SK-N-SH treated with all-trans-retinoic acid at 6 μM for 48 hours (cell line): Measurements from ENCODE around the gene LRRFIP1.

Source experiments
- ATAC-seq: fragments of 200-7000 bp; cut with Tn5 transposase; 3 replicates; pipeline ENCODE4 v1.9.1; 2020; ENCODE audit warnings: mild to moderate bottlenecking, moderate library complexity
- ARNTL ChIP-seq: fragments of 450-650 bp; formaldehyde crosslinking; IDR thresholded peaks from 2 replicates; pipeline ENCODE4 v1.5.0; 2020; ENCODE audit warnings: low read depth, mild to moderate bottlenecking, moderate library complexity, borderline replicate concordance
- BACH2 ChIP-seq: fragments of 250-450 bp; sonication (Bioruptor Pico); IDR thresholded peaks from 2 replicates; pipeline ENCODE4 v1.9.0; 2021; ENCODE audit warnings: mild to moderate bottlenecking, borderline replicate concordance
- CREB5 ChIP-seq: fragments of 250-450 bp; sonication (Bioruptor Pico); IDR thresholded peaks from 2 replicates; pipeline ENCODE4 v1.5.1; 2020; ENCODE audit warnings: low read depth, mild to moderate bottlenecking, moderate library complexity
- CSDC2 ChIP-seq: fragments of 250-450 bp; sonication (Bioruptor Pico); IDR thresholded peaks from 2 replicates; pipeline ENCODE4 v1.5.0; 2020; ENCODE audit warnings: mild to moderate bottlenecking, moderate library complexity
- ESRRG ChIP-seq: fragments of 250-450 bp; sonication (Bioruptor Pico); IDR thresholded peaks from 2 replicates; pipeline ENCODE4 v1.6.1; 2021; ENCODE audit warnings: mild to moderate bottlenecking
- GLIS3 ChIP-seq: fragments of 250-450 bp; sonication (Bioruptor Pico); IDR thresholded peaks from 2 replicates; pipeline ENCODE4 v1.5.0; 2020; ENCODE audit warnings: mild to moderate bottlenecking, moderate library complexity
- ISL1 ChIP-seq: fragments of 250-450 bp; sonication (Bioruptor Pico); IDR thresholded peaks from 2 replicates; pipeline ENCODE4 v2.1.2; 2022; ENCODE audit warnings: mild to moderate bottlenecking, moderate library complexity
- PATZ1 ChIP-seq: fragments of 250-450 bp; sonication (Bioruptor Pico); IDR thresholded peaks from 2 replicates; pipeline ENCODE4 v1.8.0; 2020; ENCODE audit warnings: mild to moderate bottlenecking, moderate library complexity, borderline replicate concordance
- PPARA ChIP-seq: fragments of 250-450 bp; sonication (Bioruptor Pico); IDR thresholded peaks from 2 replicates; pipeline ENCODE4 v1.5.0; 2020; ENCODE audit warnings: mild to moderate bottlenecking, borderline replicate concordance
- RARB ChIP-seq: fragments of 250-450 bp; sonication (Bioruptor Pico); IDR thresholded peaks from 2 replicates; pipeline ENCODE4 v1.8.0; 2021; ENCODE audit warnings: mild to moderate bottlenecking, moderate library complexity
- SNAI2 ChIP-seq: fragments of 250-450 bp; sonication (Bioruptor Pico); IDR thresholded peaks from 2 replicates; pipeline ENCODE4 v1.5.0; 2020; ENCODE audit warnings: mild to moderate bottlenecking, moderate library complexity
- TCF4 ChIP-seq: fragments of 250-450 bp; sonication (Bioruptor Pico); IDR thresholded peaks from 2 replicates; pipeline ENCODE4 v1.8.0; 2021; ENCODE audit warnings: mild to moderate bottlenecking, moderate library complexity, borderline replicate concordance
- TOX ChIP-seq: fragments of 250-450 bp; sonication (Bioruptor Pico); IDR thresholded peaks from 2 replicates; pipeline ENCODE4 v1.8.0; 2021; ENCODE audit warnings: mild to moderate bottlenecking, moderate library complexity, borderline replicate concordance
- ZC3H10 ChIP-seq: fragments of 250-450 bp; sonication (Bioruptor Pico); IDR thresholded peaks from 2 replicates; pipeline ENCODE4 v1.5.1; 2021; ENCODE audit warnings: mild to moderate bottlenecking, moderate library complexity
- ZFP3 ChIP-seq: fragments of 250-450 bp; sonication (Bioruptor Pico); IDR thresholded peaks from 2 replicates; pipeline ENCODE4 v1.5.0; 2020; ENCODE audit warnings: mild to moderate bottlenecking, moderate library complexity
- ZFP30 ChIP-seq: fragments of 450-650 bp; formaldehyde crosslinking; IDR thresholded peaks from 2 replicates; pipeline ENCODE4 v1.5.0; 2022; ENCODE audit warnings: mild to moderate bottlenecking, moderate library complexity
- ZNF565 ChIP-seq: fragments of 450-650 bp; formaldehyde crosslinking; conservative IDR thresholded peaks from 2 replicates; pipeline ENCODE4 v1.5.0; 2020; ENCODE audit warnings: low read depth, mild to moderate bottlenecking, moderate library complexity
- ZNF70 ChIP-seq: fragments of 450-650 bp; formaldehyde crosslinking; IDR thresholded peaks from 2 replicates; pipeline ENCODE4 v1.5.0; 2020; ENCODE audit warnings: mild to moderate bottlenecking, moderate library complexity
- ZNF8 ChIP-seq: fragments of 450-650 bp; formaldehyde crosslinking; IDR thresholded peaks from 2 replicates; pipeline ENCODE4 v1.5.0; 2020; ENCODE audit warnings: mild to moderate bottlenecking, moderate library complexity
- TF ChIP-seq, protein P1 (sequence below): fragments of 250-450 bp; sonication (Bioruptor Pico); IDR thresholded peaks from 2 replicates; pipeline ENCODE4 v1.5.0; 2020; ENCODE audit warnings: mild to moderate bottlenecking, moderate library complexity
- TF ChIP-seq, protein P2 (sequence below): fragments of 250-450 bp; sonication (Bioruptor Pico); IDR thresholded peaks from 2 replicates; pipeline ENCODE4 v1.8.0; 2021; ENCODE audit warnings: low read depth, mild to moderate bottlenecking, moderate library complexity, borderline replicate concordance

The LRRFIP1 gene

GRCh38 chr2:237613679-237614078 lies 13.7 kb upstream of the LRRFIP1 start:
- TF ChIP-seq BACH2 (CRISPR knock-in tag) (no peak), ZFP3 (CRISPR knock-in tag) (no peak), ZNF565 (no peak), ZNF70 (CRISPR knock-in tag) (no peak), CREB5 (CRISPR knock-in tag) (no peak)
- TF ChIP-seq, all 23 proteins: peak for 0

GRCh38 chr2:237614151-237614720 lies 13.2 kb upstream of the LRRFIP1 start:
- no peak; the same call in 2 of the 3 replicates for ATAC-seq
- TF ChIP-seq ESRRG (CRISPR knock-in tag) (0 out of 2 replicates have a peak, but pooled peaks have one; percentile 59), ISL1 (peak; percentile 74), CSDC2 (CRISPR knock-in tag) (0 out of 2 replicates have a peak, but pooled peaks have one; percentile 66), TOX (no peak), ZFP3 (CRISPR knock-in tag) (0 out of 2 replicates have a peak, but pooled peaks have one; percentile 19), ARNTL (CRISPR knock-in tag) (no peak), TCF4 (peak; percentile 39; the same call in 1 of the 2 replicates)
- TF ChIP-seq, protein P1, sequence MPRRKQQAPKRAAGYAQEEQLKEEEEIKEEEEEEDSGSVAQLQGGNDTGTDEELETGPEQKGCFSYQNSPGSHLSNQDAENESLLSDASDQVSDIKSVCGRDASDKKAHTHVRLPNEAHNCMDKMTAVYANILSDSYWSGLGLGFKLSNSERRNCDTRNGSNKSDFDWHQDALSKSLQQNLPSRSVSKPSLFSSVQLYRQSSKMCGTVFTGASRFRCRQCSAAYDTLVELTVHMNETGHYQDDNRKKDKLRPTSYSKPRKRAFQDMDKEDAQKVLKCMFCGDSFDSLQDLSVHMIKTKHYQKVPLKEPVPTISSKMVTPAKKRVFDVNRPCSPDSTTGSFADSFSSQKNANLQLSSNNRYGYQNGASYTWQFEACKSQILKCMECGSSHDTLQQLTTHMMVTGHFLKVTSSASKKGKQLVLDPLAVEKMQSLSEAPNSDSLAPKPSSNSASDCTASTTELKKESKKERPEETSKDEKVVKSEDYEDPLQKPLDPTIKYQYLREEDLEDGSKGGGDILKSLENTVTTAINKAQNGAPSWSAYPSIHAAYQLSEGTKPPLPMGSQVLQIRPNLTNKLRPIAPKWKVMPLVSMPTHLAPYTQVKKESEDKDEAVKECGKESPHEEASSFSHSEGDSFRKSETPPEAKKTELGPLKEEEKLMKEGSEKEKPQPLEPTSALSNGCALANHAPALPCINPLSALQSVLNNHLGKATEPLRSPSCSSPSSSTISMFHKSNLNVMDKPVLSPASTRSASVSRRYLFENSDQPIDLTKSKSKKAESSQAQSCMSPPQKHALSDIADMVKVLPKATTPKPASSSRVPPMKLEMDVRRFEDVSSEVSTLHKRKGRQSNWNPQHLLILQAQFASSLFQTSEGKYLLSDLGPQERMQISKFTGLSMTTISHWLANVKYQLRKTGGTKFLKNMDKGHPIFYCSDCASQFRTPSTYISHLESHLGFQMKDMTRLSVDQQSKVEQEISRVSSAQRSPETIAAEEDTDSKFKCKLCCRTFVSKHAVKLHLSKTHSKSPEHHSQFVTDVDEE: 0 out of 2 replicates have a peak, but pooled peaks have one; percentile 31
- TF ChIP-seq, protein P2, sequence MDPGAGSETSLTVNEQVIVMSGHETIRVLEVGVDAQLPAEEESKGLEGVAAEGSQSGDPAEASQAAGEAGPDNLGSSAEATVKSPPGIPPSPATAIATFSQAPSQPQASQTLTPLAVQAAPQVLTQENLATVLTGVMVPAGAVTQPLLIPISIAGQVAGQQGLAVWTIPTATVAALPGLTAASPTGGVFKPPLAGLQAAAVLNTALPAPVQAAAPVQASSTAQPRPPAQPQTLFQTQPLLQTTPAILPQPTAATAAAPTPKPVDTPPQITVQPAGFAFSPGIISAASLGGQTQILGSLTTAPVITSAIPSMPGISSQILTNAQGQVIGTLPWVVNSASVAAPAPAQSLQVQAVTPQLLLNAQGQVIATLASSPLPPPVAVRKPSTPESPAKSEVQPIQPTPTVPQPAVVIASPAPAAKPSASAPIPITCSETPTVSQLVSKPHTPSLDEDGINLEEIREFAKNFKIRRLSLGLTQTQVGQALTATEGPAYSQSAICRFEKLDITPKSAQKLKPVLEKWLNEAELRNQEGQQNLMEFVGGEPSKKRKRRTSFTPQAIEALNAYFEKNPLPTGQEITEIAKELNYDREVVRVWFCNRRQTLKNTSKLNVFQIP (CRISPR knock-in tag): no peak

More at GRCh38 chr2:237613679-237614078, 13.7 kb upstream of the LRRFIP1 start:
- ATAC-seq: no peak

- TF ChIP-seq ZFP3 (CRISPR knock-in tag) (no peak), PATZ1 (CRISPR knock-in tag) (no peak), TCF4 (no peak), ZNF565 (no peak), BACH2 (CRISPR knock-in tag) (no peak), ISL1 (no peak), CSDC2 (CRISPR knock-in tag) (no peak)
- ATAC-seq: no peak; the same call in 1 of the 3 replicates
Measured at GRCh38 chr2:237615631-237616249, 11.6 kb upstream of the LRRFIP1 start.

DNA sequence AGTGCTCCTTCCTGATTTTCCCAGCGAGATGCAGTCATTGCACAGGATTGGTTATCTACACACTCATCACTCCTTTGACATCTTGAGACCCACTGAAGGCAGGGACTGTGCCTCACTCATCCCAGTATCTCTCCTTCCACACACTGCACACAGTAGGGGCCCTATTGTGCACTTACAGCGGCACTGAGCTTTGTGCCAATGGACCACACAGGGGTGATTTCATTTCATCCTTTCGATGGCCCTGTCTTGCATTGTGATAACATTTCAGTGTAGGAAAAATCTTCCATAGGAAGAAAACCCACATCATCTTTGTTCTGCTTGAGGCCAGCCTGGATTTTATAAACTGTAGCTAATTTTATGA lies 11.0 kb upstream of the LRRFIP1 start:
- ATAC-seq: peak; percentile 38
- TF ChIP-seq ARNTL (CRISPR knock-in tag): no peak
- no peak for TF ChIP-seq ISL1
- TF ChIP-seq ZNF565: no peak
- TF ChIP-seq ZFP3 (CRISPR knock-in tag): no peak
- no peak for TF ChIP-seq ZC3H10
- no peak for TF ChIP-seq ZNF8 (CRISPR knock-in tag)
- no peak for TF ChIP-seq SNAI2
- no peak for TF ChIP-seq PPARA (CRISPR knock-in tag)
- TF ChIP-seq, protein P2 (CRISPR knock-in tag): no peak
- TF ChIP-seq RARB (CRISPR knock-in tag): no peak
- no peak for TF ChIP-seq TCF4
- no peak for TF ChIP-seq GLIS3 (CRISPR knock-in tag)
- TF ChIP-seq ZFP30: no peak
- TF ChIP-seq TOX: no peak
